Measurements from ENCODE around the gene ST6GAL1.

- TF ChIP-seq, protein P1, sequence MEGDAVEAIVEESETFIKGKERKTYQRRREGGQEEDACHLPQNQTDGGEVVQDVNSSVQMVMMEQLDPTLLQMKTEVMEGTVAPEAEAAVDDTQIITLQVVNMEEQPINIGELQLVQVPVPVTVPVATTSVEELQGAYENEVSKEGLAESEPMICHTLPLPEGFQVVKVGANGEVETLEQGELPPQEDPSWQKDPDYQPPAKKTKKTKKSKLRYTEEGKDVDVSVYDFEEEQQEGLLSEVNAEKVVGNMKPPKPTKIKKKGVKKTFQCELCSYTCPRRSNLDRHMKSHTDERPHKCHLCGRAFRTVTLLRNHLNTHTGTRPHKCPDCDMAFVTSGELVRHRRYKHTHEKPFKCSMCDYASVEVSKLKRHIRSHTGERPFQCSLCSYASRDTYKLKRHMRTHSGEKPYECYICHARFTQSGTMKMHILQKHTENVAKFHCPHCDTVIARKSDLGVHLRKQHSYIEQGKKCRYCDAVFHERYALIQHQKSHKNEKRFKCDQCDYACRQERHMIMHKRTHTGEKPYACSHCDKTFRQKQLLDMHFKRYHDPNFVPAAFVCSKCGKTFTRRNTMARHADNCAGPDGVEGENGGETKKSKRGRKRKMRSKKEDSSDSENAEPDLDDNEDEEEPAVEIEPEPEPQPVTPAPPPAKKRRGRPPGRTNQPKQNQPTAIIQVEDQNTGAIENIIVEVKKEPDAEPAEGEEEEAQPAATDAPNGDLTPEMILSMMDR (IDR thresholded peaks at IDR 0.05; ENCODE audit: borderline replicate concordance, extremely low read depth, low read length, poor library complexity, severe bottlenecking) = no peak
- no peak for TF ChIP-seq EZH2 (IDR thresholded peaks at IDR 0.05; ENCODE audit: borderline replicate concordance, low read depth, low read length, severe bottlenecking)
These were observed 94.4 kb downstream of the ST6GAL1 start for GRCh38 chr3:187024536-187025226.

Data from DND-41 (cell line).